GM12878 (cell line): ENCODE measurements around the gene TECTA. TPM values are rescaled to one million over a fixed set of nuclear protein-coding genes. Genes with fewer than 3 reads are reported as not detected.

Source experiments
- ATF7 ChIP-seq: fragments of 450-650 bp; IDR thresholded peaks from 2 replicates; pipeline ENCODE4 v1.6.1; 2016; ENCODE audit warnings: low read depth, mild to moderate bottlenecking
- CEBPB ChIP-seq, 2 experiments: fragments of 150-350 bp in 1 of 2; IDR thresholded peaks; 2 replicates each; pipeline ENCODE4 v1.6.1; 2012 to 2014; ENCODE audit warnings: low read depth in 2 of 2, low read length in 2 of 2, borderline replicate concordance in 1 of 2, inconsistent platforms in 1 of 2
- DPF2 ChIP-seq: fragments of 450-650 bp; IDR thresholded peaks from 2 replicates; pipeline ENCODE4 v1.6.1; 2017; ENCODE audit warnings: mild to moderate bottlenecking
- IRF3 ChIP-seq: fragments of 450-650 bp; IDR thresholded peaks from 2 replicates; pipeline ENCODE4 v1.6.1; 2014; ENCODE audit warnings: mild to moderate bottlenecking
- MYC ChIP-seq: IDR thresholded peaks from 2 replicates; pipeline ENCODE4 v1.6.1; 2011; ENCODE audit warnings: mild to moderate bottlenecking, low read length, moderate library complexity, inconsistent platforms; ENCODE audit not compliant: insufficient read depth, insufficient replicate concordance, insufficient read length, severe bottlenecking
- NR2F1 ChIP-seq: fragments of 450-650 bp; conservative IDR thresholded peaks from 2 replicates; pipeline ENCODE4 v1.6.1; 2017; ENCODE audit warnings: mild to moderate bottlenecking
- POLR2A ChIP-seq: IDR thresholded peaks from 2 replicates; pipeline ENCODE4 v1.6.1; 2011; ENCODE audit warnings: low read depth, mild to moderate bottlenecking, low read length
- POLR2AphosphoS2 ChIP-seq: IDR thresholded peaks from 2 replicates; pipeline ENCODE4 v1.6.1; 2011; ENCODE audit warnings: low read depth, mild to moderate bottlenecking, low read length, improper control_type of control experiment, moderate library complexity
- RB1 ChIP-seq: fragments of 450-650 bp; formaldehyde crosslinking; IDR thresholded peaks from 2 replicates; pipeline ENCODE4 v1.6.1; 2017; ENCODE audit warnings: mild to moderate bottlenecking, borderline replicate concordance
- RBBP5 ChIP-seq: fragments of 200-600 bp; sonication (generic); conservative IDR thresholded peaks from 2 replicates; pipeline ENCODE4 v1.6.1; 2016
- SMAD1 ChIP-seq: fragments of 450-650 bp; IDR thresholded peaks from 2 replicates; pipeline ENCODE4 v1.6.1; 2018; ENCODE audit warnings: mild to moderate bottlenecking, low read depth; ENCODE audit not compliant: partially characterized antibody
- TARDBP ChIP-seq: IDR thresholded peaks from 2 replicates; pipeline ENCODE4 v1.6.1; 2016; ENCODE audit warnings: borderline replicate concordance
- TCF12 ChIP-seq: IDR thresholded peaks from 2 replicates; pipeline ENCODE4 v1.6.1; 2011; ENCODE audit warnings: low read depth, mild to moderate bottlenecking, low read length
- YY1 ChIP-seq: IDR thresholded peaks from 2 replicates; pipeline ENCODE4 v1.6.1; 2011; ENCODE audit warnings: low read depth, mild to moderate bottlenecking, low read length
- ZSCAN29 ChIP-seq: fragments of 450-650 bp; IDR thresholded peaks from 2 replicates; pipeline ENCODE4 v1.6.1; 2017; ENCODE audit warnings: mild to moderate bottlenecking, moderate library complexity
- polyA plus RNA-seq, 11 experiments: library from polyadenylated mRNA; depleted of rRNA in 4 of 11; unstranded in 6 of 11; stranded (reverse) in 5 of 11; fragments of >200 nt; fragmentation: Nextera tagmentation in 4 of 11; fragmentation: Illumina TruSeq in 1 of 11; extraction: Ambion mirVana in 4 of 11; extraction: Trizol in 1 of 11; gene quantifications; 1 replicate in 1 of 11; 2 replicates in 10 of 11; pipeline versions ENCODE4 v1.2.1 to v1.2.3, GENCODE V29; 2011 to 2016; ENCODE audit warnings: inconsistent platforms in 2 of 11, missing spikeins in 2 of 11, low read depth in 1 of 11
- total RNA-seq, 4 experiments: library from RNA; depleted of rRNA in 3 of 4; stranded (reverse); fragments of >200 nt in 3 of 4; fragmentation: Illumina TruSeq in 1 of 4; extraction: Trizol in 1 of 4; gene quantifications; 2 replicates each; pipeline versions ENCODE4 v1.2.1 to v1.2.3, GENCODE V29; 2013 to 2021
- TF ChIP-seq, protein P1 (sequence below): fragments of 450-650 bp; IDR thresholded peaks from 2 replicates; pipeline ENCODE4 v1.6.1; 2018; ENCODE audit warnings: borderline replicate concordance, mild to moderate bottlenecking; ENCODE audit not compliant: partially characterized antibody
- TF ChIP-seq, protein P2 (sequence below): fragments of 450-650 bp; IDR thresholded peaks from 2 replicates; pipeline ENCODE4 v1.6.1; 2017; ENCODE audit warnings: mild to moderate bottlenecking, moderate library complexity
- TF ChIP-seq, protein P3 (sequence below): fragments of 450-650 bp; formaldehyde crosslinking; IDR thresholded peaks from 2 replicates; pipeline ENCODE4 v1.5.0; 2022; ENCODE audit warnings: mild to moderate bottlenecking, missing genetic modification characterization

Gene TECTA
- total and polyA plus RNA-seq, 10 of the 15 experiments (the other 5 are each of a cell fraction or from before 2014, with no cell fraction given), result under 0.01 to 0.14 (median 0.05) TPM; not detected in 1

DNA sequence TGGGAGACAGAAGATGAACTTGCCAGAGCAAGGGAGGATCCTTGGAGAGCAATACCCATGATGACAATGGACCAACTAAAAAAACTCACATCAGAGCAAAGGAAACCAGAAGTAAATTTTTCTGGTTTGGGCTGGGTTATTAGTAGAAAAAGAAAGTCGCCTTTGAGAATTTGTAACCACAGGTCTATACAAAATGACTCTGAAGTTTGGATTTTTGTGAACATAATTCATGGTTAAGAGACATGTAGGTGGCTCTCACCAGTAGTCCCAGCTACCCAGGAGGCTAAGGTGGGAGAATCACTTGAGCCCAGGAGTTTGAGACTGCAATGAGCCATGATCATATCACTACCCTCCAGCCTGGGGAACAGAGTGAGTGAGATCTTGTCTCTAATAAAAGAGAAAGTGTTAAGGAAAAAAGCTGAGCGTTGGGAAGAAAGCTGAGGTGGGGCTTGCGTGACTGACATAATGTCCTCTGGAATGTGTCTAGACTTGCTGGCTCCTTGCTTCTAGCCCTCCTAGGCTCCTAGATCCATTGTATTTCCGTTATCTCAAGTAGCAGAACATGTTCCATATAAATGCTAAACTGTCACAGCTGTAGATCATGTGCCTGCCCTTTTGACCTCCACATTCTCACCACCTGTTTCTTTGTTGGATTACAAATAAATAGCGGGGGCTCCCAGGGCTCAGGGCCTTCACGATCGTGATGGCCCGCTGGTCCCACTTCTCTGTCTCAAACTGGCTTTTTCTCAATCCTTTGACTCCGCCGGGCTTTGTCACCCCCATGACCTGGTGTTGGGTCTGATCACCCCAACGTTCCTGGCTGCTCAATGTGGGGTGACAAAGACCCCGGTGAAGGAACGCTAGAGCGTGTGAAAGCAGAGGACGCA, 135.3 kb downstream of the TECTA start (continued):
- TF ChIP-seq MYC (no peak), YY1 (no peak), IRF3 (no peak), RBBP5 (no peak), NR2F1 (peak; percentile 93), TCF12 (peak; percentile 51; the same call in 1 of the 2 replicates), TARDBP (no peak), ZSCAN29 (no peak), ATF7 (no peak), DPF2 (peak; percentile 62; the same call in 1 of the 2 replicates), RB1 (no peak), POLR2A (no peak), POLR2AphosphoS2 (no peak), SMAD1 (no peak), CEBPB (IDR thresholded peaks at IDR 0.05; ENCODE audit: borderline replicate concordance in 1 of 2, low read depth in 2 of 2, low read length in 2 of 2) (no peak)
- TF ChIP-seq, protein P1, sequence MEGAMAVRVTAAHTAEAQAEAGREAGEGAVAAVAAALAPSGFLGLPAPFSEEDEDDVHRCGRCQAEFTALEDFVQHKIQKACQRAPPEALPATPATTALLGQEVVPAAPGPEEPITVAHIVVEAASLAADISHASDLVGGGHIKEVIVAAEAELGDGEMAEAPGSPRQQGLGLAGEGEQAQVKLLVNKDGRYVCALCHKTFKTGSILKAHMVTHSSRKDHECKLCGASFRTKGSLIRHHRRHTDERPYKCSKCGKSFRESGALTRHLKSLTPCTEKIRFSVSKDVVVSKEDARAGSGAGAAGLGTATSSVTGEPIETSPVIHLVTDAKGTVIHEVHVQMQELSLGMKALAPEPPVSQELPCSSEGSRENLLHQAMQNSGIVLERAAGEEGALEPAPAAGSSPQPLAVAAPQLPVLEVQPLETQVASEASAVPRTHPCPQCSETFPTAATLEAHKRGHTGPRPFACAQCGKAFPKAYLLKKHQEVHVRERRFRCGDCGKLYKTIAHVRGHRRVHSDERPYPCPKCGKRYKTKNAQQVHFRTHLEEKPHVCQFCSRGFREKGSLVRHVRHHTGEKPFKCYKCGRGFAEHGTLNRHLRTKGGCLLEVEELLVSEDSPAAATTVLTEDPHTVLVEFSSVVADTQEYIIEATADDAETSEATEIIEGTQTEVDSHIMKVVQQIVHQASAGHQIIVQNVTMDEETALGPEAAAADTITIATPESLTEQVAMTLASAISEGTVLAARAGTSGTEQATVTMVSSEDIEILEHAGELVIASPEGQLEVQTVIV, result no peak
- TF ChIP-seq, protein P2, sequence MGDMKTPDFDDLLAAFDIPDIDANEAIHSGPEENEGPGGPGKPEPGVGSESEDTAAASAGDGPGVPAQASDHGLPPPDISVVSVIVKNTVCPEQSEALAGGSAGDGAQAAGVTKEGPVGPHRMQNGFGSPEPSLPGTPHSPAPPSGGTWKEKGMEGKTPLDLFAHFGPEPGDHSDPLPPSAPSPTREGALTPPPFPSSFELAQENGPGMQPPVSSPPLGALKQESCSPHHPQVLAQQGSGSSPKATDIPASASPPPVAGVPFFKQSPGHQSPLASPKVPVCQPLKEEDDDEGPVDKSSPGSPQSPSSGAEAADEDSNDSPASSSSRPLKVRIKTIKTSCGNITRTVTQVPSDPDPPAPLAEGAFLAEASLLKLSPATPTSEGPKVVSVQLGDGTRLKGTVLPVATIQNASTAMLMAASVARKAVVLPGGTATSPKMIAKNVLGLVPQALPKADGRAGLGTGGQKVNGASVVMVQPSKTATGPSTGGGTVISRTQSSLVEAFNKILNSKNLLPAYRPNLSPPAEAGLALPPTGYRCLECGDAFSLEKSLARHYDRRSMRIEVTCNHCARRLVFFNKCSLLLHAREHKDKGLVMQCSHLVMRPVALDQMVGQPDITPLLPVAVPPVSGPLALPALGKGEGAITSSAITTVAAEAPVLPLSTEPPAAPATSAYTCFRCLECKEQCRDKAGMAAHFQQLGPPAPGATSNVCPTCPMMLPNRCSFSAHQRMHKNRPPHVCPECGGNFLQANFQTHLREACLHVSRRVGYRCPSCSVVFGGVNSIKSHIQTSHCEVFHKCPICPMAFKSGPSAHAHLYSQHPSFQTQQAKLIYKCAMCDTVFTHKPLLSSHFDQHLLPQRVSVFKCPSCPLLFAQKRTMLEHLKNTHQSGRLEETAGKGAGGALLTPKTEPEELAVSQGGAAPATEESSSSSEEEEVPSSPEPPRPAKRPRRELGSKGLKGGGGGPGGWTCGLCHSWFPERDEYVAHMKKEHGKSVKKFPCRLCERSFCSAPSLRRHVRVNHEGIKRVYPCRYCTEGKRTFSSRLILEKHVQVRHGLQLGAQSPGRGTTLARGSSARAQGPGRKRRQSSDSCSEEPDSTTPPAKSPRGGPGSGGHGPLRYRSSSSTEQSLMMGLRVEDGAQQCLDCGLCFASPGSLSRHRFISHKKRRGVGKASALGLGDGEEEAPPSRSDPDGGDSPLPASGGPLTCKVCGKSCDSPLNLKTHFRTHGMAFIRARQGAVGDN, result no peak
- TF ChIP-seq, protein P3, sequence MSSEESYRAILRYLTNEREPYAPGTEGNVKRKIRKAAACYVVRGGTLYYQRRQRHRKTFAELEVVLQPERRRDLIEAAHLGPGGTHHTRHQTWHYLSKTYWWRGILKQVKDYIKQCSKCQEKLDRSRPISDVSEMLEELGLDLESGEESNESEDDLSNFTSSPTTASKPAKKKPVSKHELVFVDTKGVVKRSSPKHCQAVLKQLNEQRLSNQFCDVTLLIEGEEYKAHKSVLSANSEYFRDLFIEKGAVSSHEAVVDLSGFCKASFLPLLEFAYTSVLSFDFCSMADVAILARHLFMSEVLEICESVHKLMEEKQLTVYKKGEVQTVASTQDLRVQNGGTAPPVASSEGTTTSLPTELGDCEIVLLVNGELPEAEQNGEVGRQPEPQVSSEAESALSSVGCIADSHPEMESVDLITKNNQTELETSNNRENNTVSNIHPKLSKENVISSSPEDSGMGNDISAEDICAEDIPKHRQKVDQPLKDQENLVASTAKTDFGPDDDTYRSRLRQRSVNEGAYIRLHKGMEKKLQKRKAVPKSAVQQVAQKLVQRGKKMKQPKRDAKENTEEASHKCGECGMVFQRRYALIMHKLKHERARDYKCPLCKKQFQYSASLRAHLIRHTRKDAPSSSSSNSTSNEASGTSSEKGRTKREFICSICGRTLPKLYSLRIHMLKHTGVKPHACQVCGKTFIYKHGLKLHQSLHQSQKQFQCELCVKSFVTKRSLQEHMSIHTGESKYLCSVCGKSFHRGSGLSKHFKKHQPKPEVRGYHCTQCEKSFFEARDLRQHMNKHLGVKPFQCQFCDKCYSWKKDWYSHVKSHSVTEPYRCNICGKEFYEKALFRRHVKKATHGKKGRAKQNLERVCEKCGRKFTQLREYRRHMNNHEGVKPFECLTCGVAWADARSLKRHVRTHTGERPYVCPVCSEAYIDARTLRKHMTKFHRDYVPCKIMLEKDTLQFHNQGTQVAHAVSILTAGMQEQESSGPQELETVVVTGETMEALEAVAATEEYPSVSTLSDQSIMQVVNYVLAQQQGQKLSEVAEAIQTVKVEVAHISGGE, result no peak
